ENCODE results near the gene MYRIP. TPM values are rescaled to one million over a fixed set of nuclear protein-coding genes. Genes with fewer than 3 reads are reported as not detected.

The MYRIP gene
- total RNA-seq, 4 donors from 2014 or later: 3.5 to 31.1 (median 12.1) TPM

GRCh38 chr3:40108643-40109042 is 299.2 kb downstream of the MYRIP start:
- H3K27ac ChIP-seq: no peak overlapping the region
- intact Hi-C loops (cut with DNase I; ENCODE audit: low total_unique reads): no loop called here
- no peak for DNase-seq
- H3K27me3 ChIP-seq: no peaks in the 10 kb centered on the region
- no peaks in the 10 kb centered on the region for H3K9me3 ChIP-seq
- TF ChIP-seq POLR2A (IDR thresholded peaks at IDR 0.05): no peak
- TF ChIP-seq CTCF (IDR thresholded peaks at IDR 0.05): no peak
- H3K4me3 ChIP-seq: no peak overlapping the region
- no peaks in the 10 kb centered on the region for H3K4me1 ChIP-seq
- no peaks in the 10 kb centered on the region for H3K36me3 ChIP-seq

- H3K36me3 ChIP-seq: no peaks in the 10 kb centered on the region
- H3K4me3 ChIP-seq: no peak overlapping the region
- TF ChIP-seq CTCF (IDR thresholded peaks at IDR 0.05) (no peak), POLR2A (IDR thresholded peaks at IDR 0.05) (no peak)
- intact Hi-C loops (cut with DNase I; ENCODE audit: low total_unique reads): no loop called here
- H3K27me3 ChIP-seq: no peaks in the 10 kb centered on the region
- no peak for DNase-seq
- H3K9me3 ChIP-seq: no peaks in the 10 kb centered on the region
- H3K27ac ChIP-seq: no peak overlapping the region
- H3K4me1 ChIP-seq: no peaks in the 10 kb centered on the region
Measured at GRCh38 chr3:40109641-40110490, 300.5 kb downstream of the MYRIP start.

GRCh38 chr3:40116478-40117177 is 307.2 kb downstream of the MYRIP start:
- Histone ChIP-seq H3K4me3 (no peak overlapping the region), H3K27ac (no peak overlapping the region), H3K4me1 (no peaks in the 10 kb centered on the region), H3K27me3 (no peaks in the 10 kb centered on the region), H3K36me3 (no peaks in the 10 kb centered on the region), H3K9me3 (no peaks in the 10 kb centered on the region)
- intact Hi-C loops (cut with DNase I; ENCODE audit: low total_unique reads): no loop called here
- no peak for TF ChIP-seq POLR2A (IDR thresholded peaks at IDR 0.05)
- TF ChIP-seq CTCF (IDR thresholded peaks at IDR 0.05): no peak
- DNase-seq: no peak

GRCh38 chr3:40118091-40118490 is 308.7 kb downstream of the MYRIP start:
- Histone ChIP-seq H3K27ac (no peak overlapping the region), H3K36me3 (no peaks in the 10 kb centered on the region), H3K27me3 (no peaks in the 10 kb centered on the region), H3K4me3 (no peak overlapping the region), H3K4me1 (no peaks in the 10 kb centered on the region), H3K9me3 (no peaks in the 10 kb centered on the region)
- DNase-seq: no peak
- intact Hi-C loops (cut with DNase I; ENCODE audit: low total_unique reads): no loop called here
- TF ChIP-seq CTCF (IDR thresholded peaks at IDR 0.05) (no peak), POLR2A (IDR thresholded peaks at IDR 0.05) (no peak)

GRCh38 chr3:40120067-40120692 is 310.8 kb downstream of the MYRIP start:
- Histone ChIP-seq H3K36me3 (no peaks in the 10 kb centered on the region), H3K9me3 (no peaks in the 10 kb centered on the region), H3K4me3 (no peak overlapping the region), H3K27me3 (no peaks in the 10 kb centered on the region), H3K4me1 (no peaks in the 10 kb centered on the region), H3K27ac (no peak overlapping the region)
- intact Hi-C loops (cut with DNase I; ENCODE audit: low total_unique reads): no loop called here
- TF ChIP-seq CTCF (IDR thresholded peaks at IDR 0.05): no peak
- no peak for TF ChIP-seq POLR2A (IDR thresholded peaks at IDR 0.05)
- no peak for DNase-seq

All from uterus (tissue), 4 donors.